ENCODE data around the gene SFI1.
A peak's percentile ranks its signal among the peaks of the same experiment; 100 is the strongest.
"Not testable (repeated sequence)": the region's sequence is repeated elsewhere in the genome, so short reads cannot be mapped to it uniquely, and the experiment has no call there.

The SFI1 gene, protein sequence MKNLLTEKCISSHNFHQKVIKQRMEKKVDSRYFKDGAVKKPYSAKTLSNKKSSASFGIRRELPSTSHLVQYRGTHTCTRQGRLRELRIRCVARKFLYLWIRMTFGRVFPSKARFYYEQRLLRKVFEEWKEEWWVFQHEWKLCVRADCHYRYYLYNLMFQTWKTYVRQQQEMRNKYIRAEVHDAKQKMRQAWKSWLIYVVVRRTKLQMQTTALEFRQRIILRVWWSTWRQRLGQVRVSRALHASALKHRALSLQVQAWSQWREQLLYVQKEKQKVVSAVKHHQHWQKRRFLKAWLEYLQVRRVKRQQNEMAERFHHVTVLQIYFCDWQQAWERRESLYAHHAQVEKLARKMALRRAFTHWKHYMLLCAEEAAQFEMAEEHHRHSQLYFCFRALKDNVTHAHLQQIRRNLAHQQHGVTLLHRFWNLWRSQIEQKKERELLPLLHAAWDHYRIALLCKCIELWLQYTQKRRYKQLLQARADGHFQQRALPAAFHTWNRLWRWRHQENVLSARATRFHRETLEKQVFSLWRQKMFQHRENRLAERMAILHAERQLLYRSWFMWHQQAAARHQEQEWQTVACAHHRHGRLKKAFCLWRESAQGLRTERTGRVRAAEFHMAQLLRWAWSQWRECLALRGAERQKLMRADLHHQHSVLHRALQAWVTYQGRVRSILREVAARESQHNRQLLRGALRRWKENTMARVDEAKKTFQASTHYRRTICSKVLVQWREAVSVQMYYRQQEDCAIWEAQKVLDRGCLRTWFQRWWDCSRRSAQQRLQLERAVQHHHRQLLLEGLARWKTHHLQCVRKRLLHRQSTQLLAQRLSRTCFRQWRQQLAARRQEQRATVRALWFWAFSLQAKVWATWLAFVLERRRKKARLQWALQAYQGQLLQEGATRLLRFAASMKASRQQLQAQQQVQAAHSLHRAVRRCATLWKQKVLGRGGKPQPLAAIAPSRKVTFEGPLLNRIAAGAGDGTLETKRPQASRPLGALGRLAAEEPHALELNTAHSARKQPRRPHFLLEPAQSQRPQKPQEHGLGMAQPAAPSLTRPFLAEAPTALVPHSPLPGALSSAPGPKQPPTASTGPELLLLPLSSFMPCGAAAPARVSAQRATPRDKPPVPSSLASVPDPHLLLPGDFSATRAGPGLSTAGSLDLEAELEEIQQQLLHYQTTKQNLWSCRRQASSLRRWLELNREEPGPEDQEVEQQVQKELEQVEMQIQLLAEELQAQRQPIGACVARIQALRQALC

DNA sequence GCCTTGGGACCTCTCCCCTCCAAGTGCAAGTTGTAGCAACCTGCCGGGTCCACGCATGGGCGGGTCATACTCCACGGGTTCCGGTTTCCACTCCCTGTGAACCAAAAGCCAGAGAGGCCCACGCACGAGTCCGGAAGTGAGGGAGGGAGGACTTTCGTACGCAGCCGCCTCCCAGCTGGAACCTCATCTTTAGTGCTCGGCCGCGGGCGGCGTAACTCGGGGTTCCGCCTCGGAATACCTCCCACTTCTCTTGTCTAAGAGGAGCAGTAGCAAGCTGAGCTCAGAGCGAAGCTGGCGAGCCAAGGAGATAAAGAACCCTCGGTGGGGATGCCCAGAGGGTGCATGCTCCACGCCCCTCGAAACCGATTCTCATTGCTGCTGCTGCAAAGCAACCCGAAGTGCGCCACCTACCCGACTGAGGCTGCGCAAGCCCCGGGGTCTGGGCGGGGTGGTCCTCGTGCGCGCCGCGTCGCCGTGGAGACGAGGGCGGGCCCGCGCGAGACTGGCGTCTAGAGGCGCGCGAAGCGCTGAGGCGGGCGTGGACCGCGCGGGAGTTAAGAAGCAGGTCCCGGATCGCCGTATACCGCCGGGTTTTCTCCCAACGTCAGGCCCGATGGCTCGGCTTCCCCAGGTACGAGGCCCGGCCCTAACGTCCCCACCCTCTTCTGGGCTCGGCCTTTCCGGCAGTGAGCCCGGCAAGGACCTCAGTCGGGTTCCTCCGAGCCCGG is at the start of gene SFI1:
Gene SFI1 (plus strand): TSS at position 530 of the 728 bp plus-strand sequence. CDS start 11,749 bp downstream, outside the sequence.
- DNase-seq (ENCODE audit: low read depth) = peak; percentile 91

DNA sequence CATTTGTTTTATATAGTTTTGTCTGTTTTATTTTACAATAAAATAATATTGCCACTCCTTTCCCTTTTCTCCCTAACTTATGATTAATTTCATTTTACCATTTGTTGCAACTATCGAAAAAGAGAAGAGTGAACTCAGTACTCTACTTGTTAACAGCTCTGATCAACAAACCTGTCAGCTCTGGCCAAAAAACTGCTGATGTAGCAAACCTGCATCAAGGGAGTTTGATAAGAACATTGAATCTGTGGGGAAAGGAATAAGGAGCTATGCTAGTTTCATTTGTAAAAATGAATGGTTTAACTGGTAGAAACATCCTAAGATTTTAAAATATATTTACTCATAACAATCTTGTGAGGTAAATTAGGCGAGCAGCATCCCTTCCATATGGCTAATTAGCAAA is 49.6 kb upstream of the SFI1 start:
- DNase-seq (ENCODE audit: low read depth) = no peak

DNA sequence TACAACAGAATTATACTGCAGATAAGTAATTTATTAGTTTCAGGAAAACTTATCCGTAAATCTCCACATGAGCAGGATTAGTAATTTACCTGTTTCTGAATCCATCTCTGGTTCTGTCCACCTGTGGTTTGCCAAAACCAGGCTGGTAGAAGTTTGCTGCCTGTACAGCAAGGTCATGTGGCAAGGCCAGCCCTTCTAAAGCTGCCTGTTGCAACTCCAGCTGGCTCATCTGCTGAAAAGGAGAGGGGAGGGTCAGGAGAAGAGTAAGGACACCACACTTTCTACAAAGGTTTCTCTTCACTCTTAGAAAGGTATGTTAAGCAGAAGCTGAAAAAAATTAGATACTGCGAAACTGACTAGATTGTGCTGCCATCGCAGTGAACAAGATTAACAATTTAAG is 49.0 kb upstream of the SFI1 start:
- no peak for DNase-seq (ENCODE audit: low read depth)

DNA sequence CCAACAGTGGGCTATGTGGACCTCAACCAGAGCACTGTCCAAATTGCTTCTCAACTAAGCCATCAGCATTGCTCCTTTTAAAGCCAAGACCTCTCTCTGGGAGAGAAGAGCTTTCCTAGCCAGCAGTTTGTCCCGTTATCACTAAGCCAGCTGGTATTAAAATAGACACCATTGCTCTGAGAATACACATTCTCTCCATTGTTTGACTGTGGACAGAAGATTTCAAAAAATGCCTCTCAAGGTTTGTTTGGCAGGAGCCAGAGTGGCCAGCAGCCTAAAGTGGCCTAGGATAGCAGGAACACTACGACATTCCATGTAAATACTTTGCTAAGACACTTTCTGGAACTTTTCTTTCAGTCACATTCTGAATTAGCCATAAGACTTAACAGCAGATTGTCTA is 48.0 kb upstream of the SFI1 start:
- no peak for DNase-seq (ENCODE audit: low read depth)

DNA sequence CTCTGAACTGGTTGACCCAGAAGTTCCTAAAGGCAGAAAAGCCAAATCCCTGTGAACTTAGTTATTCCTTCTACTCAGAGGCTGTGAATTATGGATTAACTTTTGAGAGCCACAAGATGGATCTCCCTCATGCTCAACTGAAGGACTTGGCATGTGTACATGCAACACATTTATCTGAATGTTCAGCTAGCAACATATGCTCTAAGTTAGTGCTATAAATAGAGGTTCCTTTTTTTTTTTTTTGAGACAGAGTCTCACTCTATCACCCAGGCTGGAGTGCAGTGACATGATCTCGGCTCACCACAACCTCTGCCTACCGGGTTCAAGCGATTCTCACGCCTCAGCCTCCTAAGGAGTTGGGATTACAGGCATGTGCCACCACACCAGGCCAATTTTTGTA is 46.8 kb upstream of the SFI1 start:
- no peak for DNase-seq (ENCODE audit: low read depth)

DNA sequence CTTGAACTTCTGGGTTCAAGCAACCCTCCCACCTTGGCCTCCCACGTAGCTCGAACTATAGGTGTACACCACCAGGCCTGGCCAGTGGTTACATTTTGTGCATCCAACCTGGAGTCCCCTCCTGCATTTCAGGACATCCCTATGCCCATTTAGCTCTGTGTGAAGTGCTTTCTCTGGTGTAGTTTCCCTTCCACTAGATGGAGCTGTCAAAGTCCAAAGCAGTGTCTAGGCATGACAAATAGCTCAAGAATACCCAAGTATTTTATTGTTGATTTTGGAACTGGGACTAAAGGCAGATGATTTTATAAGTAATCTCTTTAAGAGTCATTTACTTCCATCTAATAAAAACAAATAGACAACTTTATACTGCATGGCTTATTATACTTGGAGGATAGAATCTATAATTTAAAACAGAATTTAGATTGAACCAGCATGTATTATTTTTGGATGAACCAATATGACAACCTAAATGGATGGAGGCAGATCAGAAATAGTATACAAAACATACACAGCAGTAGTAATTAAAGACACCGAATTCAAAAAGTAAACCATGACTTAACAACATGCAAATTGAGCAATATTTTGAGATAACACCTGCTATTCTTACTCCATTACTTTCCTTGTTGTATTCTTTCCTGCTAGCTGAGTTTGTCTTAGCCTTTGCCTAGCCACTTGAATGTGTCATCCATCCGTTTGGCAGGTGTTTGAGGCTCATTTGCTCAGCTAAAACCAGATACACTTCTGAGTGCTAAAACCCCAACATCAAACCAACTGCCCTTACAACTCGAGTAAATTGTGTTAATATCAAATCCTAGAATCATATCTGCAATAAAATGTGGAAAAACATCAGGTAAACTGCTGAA is 44.4 kb upstream of the SFI1 start:
- DNase-seq (ENCODE audit: low read depth) = no peak

DNA sequence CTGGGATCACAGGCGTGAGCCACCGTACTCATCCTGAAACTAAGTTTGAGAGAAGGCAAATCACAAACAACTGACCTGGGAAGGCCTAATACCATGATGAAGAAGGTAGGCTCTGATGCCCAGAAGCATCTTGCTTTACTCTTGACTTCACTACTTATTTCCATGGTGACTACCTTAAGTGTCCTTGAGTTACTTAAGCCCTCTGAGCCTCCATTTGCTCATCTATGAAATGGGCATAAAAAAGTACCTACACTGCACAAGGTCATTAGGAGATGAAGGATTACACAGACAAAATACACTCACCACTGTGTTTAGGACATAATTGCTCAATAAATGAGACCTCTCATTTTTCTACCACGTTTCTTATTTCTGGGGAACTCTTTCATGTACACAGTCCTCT is 34.6 kb upstream of the SFI1 start:
- DNase-seq (ENCODE audit: low read depth) = no peak

DNA sequence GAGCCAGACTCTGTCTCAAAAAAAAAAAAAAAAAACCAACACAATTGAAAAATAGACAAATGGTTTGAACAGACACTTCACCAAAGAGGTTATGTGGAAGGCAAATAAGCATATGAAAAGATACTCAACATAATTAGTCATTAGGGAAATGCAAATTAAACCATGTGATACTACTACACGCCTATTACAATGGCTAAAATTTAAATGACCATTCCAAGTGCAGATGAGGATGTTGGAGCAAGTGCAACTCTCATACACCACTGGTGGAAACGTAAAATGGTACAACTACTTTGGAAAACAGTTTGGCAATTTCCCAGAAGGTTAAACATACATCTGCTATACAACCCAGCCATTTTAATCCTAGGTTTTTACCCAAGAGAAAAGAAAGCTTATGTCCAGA is 31.0 kb upstream of the SFI1 start:
- DNase-seq (ENCODE audit: low read depth) = no peak

DNA sequence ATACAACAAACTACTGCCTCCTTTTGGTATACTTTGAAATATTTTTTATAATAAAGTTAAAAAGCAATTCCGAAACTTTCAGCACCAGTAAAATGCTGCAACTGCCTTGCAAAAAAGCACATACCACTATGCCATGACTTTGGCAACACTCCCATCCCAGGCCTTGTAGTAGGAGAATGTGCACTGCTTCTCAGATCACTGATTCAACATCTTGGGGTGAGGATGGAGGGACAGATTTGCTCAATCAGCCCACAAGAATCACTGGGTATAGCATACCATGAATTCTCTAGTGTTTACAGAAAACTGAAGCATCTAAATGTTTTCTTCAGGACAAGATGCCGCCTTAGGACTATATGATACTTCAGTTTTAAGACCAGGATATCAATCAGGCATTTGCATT is 21.6 kb upstream of the SFI1 start:
- DNase-seq (ENCODE audit: low read depth) = no peak

DNA sequence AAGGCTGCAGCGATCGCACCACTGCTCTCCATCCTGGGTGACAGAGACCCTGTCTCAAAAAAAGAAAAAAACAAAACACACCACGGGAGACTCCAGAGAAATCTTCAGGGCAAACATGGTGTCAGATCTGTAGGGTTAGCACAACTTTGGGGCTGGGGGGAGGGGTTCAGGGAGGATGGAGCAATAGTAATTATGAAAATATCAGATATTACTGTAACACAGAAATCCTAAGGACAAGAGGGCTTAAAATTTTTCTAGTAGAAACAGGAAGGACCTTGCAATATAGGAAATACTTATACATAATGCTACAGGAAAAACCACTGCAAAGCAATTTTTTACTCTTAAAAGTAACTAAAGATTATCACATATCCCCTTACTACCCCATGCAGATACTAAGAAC is 20.5 kb upstream of the SFI1 start:
- no peak for DNase-seq (ENCODE audit: low read depth)

DNA sequence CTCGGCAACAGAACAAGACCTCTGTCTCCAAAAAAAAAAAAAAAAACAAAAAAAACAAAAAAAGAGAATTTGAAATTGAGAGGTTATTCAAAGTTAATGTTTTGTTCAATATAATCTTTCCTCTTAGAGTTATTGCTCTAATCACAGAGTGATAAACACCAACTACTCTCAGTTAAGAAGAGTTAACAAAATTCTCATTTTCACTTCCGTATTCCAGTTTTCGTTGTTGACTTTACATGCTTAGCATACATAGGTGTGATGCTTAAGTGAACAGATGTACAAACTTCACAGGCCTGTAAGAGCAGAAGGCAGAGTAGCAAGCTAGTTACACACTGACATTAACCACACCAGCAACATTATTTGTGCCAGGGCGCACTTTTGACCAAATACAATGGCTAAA is 19.0 kb upstream of the SFI1 start:
- DNase-seq (ENCODE audit: low read depth) = no peak

DNA sequence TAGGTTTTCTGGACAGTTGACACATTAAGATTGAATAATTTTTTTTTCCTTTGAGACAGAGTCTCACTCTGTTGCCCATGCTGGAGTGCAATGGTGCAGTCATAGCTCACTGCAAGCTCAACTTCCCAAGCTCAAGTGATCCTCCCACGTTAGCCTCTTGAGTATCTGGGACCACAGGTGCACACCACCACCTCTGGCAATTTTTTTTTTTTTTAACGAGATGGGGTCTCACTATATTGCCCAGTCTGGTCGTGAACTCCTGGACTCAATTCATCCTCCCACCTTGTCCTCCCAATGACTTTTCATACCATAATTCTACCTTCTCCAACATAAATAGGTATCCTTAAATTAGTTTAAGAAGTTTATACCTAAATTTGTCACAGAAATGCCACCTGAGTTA is 15.2 kb upstream of the SFI1 start:
- no peak for DNase-seq (ENCODE audit: low read depth)

DNA sequence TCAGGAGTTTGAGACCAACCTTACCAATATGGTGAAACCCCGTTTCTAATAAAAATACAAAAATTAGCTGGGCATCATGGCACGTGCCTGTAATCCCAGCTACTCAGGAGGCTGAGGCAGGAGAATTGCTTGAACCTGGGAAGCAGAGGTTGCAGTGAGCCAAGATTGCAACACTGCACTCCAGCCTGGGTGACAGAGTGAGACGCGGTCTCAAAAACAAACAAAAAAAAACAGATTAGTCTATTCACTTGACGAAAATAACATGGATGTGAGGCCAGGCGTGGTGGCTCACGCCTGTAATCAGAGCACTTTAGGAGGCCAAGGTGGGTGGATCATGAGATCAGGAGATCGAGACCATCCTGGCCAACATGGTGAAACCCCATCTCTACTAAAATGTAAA is 13.9 kb upstream of the SFI1 start:
- not testable (repeated sequence) for DNase-seq (ENCODE audit: low read depth)

DNA sequence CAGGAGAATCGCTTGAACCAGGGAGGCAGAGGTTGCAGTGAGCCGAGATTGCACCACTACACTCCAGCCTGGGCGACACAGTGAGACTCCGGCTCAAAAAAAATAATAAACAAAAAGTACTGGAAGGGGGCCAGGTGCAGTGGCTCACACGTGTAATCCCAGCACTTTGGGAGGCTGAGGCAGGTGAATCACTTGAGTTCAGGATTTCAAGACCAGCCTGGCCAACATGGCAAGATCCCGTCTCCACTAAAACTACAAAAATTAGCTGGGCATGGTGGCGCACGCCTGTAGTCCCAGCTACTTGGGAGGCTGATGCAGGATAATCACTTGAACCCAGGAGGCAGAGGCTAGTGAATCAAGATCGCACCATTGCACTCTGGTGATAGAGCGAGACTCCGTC is 10.0 kb upstream of the SFI1 start:
- DNase-seq (ENCODE audit: low read depth) = not testable (repeated sequence)

DNA sequence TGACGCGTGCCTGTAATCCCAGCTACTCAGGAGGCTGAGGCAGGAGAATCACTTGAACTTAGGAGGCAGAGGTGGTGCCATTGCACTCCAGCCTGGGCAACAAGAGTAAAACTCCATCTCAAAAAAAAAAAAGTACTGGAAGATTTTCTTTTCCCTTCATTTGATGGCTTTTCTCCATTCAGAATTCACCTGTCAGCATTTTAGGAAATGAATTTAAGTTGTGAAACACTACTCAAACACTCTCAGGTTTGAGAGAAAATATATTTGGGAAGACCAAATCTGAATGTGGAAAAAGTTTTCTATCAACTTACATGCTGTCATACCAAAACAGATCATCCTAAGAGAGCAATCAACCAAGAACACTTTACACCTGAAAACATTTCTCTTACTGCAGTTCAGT is 9.4 kb upstream of the SFI1 start:
- DNase-seq (ENCODE audit: low read depth) = no peak

DNA sequence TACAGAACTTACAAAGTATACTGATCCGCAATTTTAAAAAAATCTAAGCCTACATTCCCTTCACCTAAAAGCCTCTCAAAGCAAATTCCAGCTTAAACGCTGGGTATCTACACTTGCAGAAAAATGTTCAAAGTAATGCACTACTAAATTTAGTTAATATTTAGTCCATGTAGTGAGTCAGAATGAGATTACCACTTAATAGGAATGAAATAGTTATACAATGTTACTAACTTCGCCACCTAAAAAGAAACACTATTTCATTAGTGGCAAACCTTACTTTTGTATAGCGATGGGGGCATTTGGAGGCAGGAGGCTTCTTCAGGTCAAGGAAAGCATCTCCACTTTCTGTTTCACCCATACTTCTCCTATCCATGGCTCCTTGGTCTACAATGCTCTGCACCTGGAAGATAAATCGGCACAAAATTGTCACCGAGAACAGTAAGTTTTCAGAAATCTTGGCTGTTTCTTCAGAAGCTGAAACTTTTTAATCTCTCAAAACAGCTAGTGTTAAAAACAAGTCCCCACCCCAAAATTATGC is 7.9 kb upstream of the SFI1 start:
- no peak for DNase-seq (ENCODE audit: low read depth)

DNA sequence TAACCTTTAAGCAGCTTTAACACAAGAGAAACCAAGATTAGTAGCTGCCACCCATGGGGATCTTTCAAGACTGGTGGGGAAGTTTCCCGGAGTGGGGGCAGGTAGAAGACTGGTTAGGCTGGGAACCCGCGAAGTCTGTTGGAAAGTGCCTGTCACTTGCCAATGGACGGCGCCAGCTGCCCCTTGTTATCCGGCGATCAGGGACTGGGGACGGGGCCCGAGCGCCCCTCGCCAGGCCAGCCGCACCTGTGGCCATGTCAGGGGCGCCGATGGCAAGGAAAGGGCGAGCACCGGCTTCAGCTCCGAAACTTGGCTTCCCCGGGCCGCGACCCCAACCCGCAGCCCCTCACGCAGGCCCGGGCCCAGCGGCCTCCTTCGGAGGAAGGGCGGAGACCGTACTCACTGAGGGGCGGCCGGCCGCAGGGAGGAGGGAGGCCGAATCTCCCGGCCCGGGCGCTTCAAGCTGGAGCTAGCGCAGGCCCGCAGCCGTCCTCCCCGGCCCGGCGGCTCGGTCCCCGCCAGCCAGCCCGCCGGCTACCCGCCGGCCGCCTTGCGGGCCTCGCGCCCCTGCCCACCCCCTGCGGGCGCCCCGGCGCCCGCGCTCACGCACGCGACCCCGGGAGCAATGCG is 7.2 kb upstream of the SFI1 start:
- peak; percentile 8 for DNase-seq (ENCODE audit: low read depth)

DNA sequence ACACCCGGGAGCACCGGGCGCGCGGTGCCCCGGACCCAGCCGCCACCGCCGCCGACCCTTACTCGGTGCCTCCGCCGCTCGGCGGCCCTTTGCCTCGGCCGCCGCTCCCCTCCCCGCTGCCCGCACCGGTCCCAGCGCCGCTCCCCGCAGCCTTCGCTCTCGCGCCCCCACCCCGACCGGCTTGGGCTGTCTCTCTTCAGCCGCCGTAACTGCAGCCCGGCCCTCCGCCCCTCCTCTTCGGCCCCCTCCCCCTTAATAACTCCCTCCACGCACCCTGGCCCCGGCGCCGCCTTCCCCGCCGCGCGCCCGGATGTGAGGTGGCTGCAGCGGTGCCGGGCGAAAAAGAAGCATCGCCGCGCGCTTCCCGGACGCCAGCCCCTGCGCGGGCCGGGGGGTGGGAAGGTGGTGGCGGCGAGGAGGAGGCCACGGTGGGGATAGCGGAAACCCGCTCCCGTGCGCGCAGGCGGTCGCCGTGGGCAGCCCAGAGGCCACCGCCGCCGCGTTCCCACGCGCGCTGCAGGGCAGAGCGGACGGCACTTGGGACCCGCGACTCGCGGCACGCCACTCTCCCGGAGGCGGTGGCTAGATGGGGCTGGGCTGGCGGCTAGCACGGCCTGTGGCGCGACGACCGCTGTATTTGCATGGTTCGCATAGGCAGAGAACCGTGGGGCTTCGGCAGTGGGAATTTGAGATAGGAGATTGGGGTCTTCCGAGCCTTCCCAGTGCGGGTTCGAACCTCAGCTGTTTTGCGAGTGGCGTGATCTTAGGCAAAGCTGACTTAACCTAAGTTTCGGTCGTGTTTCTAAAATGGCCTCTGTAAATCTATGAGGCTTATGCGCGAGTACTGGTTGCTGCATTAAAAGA is 6.5 kb upstream of the SFI1 start, which contains the start of gene EIF4ENIF1:
Gene EIF4ENIF1 (minus strand): TSS at position 211 of the 864 bp plus-strand sequence. CDS start 1,124 bp downstream, outside the sequence.
- peak; percentile 80 for DNase-seq (ENCODE audit: low read depth)

DNA sequence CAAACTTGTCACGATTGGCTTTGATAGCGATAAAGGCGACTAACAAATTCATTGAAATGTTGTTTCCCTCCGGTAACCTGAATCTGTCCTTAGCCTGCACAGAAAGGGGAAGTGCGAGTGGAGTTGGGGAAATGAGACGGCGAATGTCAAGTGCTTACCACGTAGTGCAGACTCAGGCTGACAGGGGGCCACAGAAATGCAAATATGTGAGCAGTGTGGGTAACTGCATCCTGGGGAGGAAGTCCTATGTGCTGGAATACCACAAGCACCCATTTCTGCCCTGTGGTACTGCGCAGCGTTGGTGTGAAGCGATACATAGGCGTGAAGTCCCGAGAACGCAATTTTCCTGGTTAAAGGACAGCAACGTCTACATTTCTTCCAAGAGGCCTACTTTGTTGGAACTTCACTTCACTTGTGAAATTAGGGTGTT is 5.8 kb upstream of the SFI1 start:
- DNase-seq (ENCODE audit: low read depth) = peak; percentile 45
